ENCODE measurements around the gene LRRC32. TPM values are rescaled to one million over a fixed set of nuclear protein-coding genes. Genes with fewer than 3 reads are reported as not detected.
A peak's percentile ranks its signal among the peaks of the same experiment; 100 is the strongest.

Gene LRRC32
- total RNA-seq, 1 donor from 2014 or later = 0.39 TPM

GRCh38 chr11:76614471-76615179 lies 55.9 kb downstream of the LRRC32 start:
- TF ChIP-seq CTCF (IDR thresholded peaks at IDR 0.05; ENCODE audit: partially characterized antibody, unreplicated experiment) = no peak
- Mint-ChIP-seq H3K4me1 (ENCODE audit: low read depth, unreplicated experiment) (peaks cover 37% of the 10 kb centered on the region), H3K9me3 (ENCODE audit: unreplicated experiment) (peaks cover 18% of the 10 kb centered on the region), H3K36me3 (ENCODE audit: unreplicated experiment) (no peaks in the 10 kb centered on the region), H3K27ac (ENCODE audit: unreplicated experiment) (no peak overlapping the region), H3K4me3 (ENCODE audit: unreplicated experiment) (no peak overlapping the region), H3K27me3 (ENCODE audit: unreplicated experiment) (peaks cover 14% of the 10 kb centered on the region)
- no peak for DNase-seq

GRCh38 chr11:76613901-76614300 lies 56.6 kb downstream of the LRRC32 start:
- TF ChIP-seq CTCF (IDR thresholded peaks at IDR 0.05; ENCODE audit: partially characterized antibody, unreplicated experiment) = no peak
- H3K27me3 Mint-ChIP-seq (ENCODE audit: unreplicated experiment) = peaks cover 14% of the 10 kb centered on the region
- H3K27ac Mint-ChIP-seq (ENCODE audit: unreplicated experiment) = peak overlapping the region; percentile 55
- DNase-seq = no peak
- peaks cover 37% of the 10 kb centered on the region for H3K4me1 Mint-ChIP-seq (ENCODE audit: low read depth, unreplicated experiment)
- H3K9me3 Mint-ChIP-seq (ENCODE audit: unreplicated experiment) = peaks cover 16% of the 10 kb centered on the region
- H3K4me3 Mint-ChIP-seq (ENCODE audit: unreplicated experiment) = no peak overlapping the region
- H3K36me3 Mint-ChIP-seq (ENCODE audit: unreplicated experiment) = no peaks in the 10 kb centered on the region

GRCh38 chr11:76612226-76612625 lies 58.3 kb downstream of the LRRC32 start:
- Mint-ChIP-seq H3K4me1 (ENCODE audit: low read depth, unreplicated experiment) (peaks cover 40% of the 10 kb centered on the region), H3K27me3 (ENCODE audit: unreplicated experiment) (peaks cover 14% of the 10 kb centered on the region), H3K36me3 (ENCODE audit: unreplicated experiment) (peaks cover 7% of the 10 kb centered on the region), H3K27ac (ENCODE audit: unreplicated experiment) (no peak overlapping the region), H3K9me3 (ENCODE audit: unreplicated experiment) (peaks cover 18% of the 10 kb centered on the region), H3K4me3 (ENCODE audit: unreplicated experiment) (no peak overlapping the region)
- DNase-seq = no peak
- TF ChIP-seq CTCF (IDR thresholded peaks at IDR 0.05; ENCODE audit: partially characterized antibody, unreplicated experiment) = no peak

GRCh38 chr11:76610871-76611475 lies 59.6 kb downstream of the LRRC32 start:
- H3K9me3 Mint-ChIP-seq (ENCODE audit: unreplicated experiment) = peaks cover 19% of the 10 kb centered on the region
- peak overlapping the region; percentile 56 for H3K4me3 Mint-ChIP-seq (ENCODE audit: unreplicated experiment)
- peaks cover 12% of the 10 kb centered on the region for H3K27me3 Mint-ChIP-seq (ENCODE audit: unreplicated experiment)
- peaks cover 14% of the 10 kb centered on the region for H3K36me3 Mint-ChIP-seq (ENCODE audit: unreplicated experiment)
- peaks cover 41% of the 10 kb centered on the region for H3K4me1 Mint-ChIP-seq (ENCODE audit: low read depth, unreplicated experiment)
- peak; percentile 26 for TF ChIP-seq CTCF (IDR thresholded peaks at IDR 0.05; ENCODE audit: partially characterized antibody, unreplicated experiment)
- H3K27ac Mint-ChIP-seq (ENCODE audit: unreplicated experiment) = peak overlapping the region; percentile 85
- peak; percentile 77 for DNase-seq

GRCh38 chr11:76610371-76610770 lies 60.2 kb downstream of the LRRC32 start:
- Mint-ChIP-seq H3K4me3 (ENCODE audit: unreplicated experiment) (no peak overlapping the region), H3K27ac (ENCODE audit: unreplicated experiment) (peak overlapping the region; percentile 85), H3K9me3 (ENCODE audit: unreplicated experiment) (peaks cover 19% of the 10 kb centered on the region), H3K4me1 (ENCODE audit: low read depth, unreplicated experiment) (peaks cover 38% of the 10 kb centered on the region), H3K36me3 (ENCODE audit: unreplicated experiment) (peaks cover 14% of the 10 kb centered on the region), H3K27me3 (ENCODE audit: unreplicated experiment) (peaks cover 8% of the 10 kb centered on the region)
- DNase-seq = no peak
- no peak for TF ChIP-seq CTCF (IDR thresholded peaks at IDR 0.05; ENCODE audit: partially characterized antibody, unreplicated experiment)
